HT1080 (cell line): ENCODE data around the gene TUSC2. TPM values are rescaled to one million over a fixed set of nuclear protein-coding genes. Genes with fewer than 3 reads are reported as not detected.

ENCODE experiments used
- DNase-seq: peaks from one replicate; pipeline ENCODE4 v3.0.0-alpha.2; 2015; ENCODE audit warnings: low read depth
- total RNA-seq: library from RNA; depleted of rRNA; stranded (reverse); fragments of >200 nt; shearing (Covaris generic); gene quantifications from 2 replicates; pipeline ENCODE4 v1.2.3, GENCODE V29; 2014; rRNA removed

The TUSC2 gene
- total RNA-seq, 1 experiment from 2014 or later = 40.6 TPM

DNA sequence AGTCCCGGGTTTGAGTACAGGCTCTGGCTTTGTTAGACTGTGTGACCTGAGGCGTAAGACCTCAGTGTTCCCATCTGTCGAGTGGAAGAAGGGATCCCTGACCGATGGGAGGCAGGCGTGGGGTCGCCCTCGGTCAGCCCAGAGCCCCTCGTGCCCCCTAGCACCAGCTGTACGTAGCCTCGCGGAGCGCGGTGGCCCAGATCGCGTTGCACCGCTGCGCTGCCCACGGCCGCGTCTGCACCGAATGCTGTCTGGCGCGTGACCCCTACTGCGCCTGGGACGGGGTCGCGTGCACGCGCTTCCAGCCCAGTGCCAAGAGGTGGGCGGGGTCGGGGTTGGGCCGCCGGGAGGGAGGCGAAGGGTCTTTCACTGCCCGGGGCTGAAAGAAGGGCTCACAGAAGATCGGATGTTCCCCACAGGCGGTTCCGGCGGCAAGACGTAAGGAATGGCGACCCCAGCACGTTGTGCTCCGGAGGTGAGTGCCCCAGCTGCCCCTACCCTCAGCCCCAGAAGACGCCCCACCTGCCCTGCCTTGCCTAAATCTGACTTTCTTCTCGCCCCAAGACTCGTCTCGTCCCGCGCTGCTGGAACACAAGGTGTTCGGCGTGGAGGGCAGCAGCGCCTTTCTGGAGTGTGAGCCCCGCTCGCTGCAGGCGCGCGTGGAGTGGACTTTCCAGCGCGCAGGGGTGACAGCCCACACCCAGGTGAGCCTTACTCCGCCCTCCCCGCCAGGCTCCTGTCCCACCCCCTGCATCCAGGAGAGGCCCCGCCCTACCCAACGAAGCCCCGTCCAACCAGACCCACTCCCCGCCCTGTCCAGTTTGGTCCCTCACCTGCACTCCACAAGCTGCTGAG is 52.7 kb downstream of the TUSC2 start:
- no peak for DNase-seq

Other genes with a start within 250 kb of the TUSC2 start
- 54.7 and 65.5 TPM in 2 replicates for gene RBM5, start 239.3 kb downstream of the TUSC2 start, total RNA-seq
- 45.7 and 48.6 TPM in 2 replicates for gene SEMA3F, start 172.9 kb downstream of the TUSC2 start, total RNA-seq
- not detected in 2 replicates for gene GNAT1, start 136.6 kb downstream of the TUSC2 start, total RNA-seq
- 2.2 TPM in 1 of 2 replicates, not detected in the other for gene SLC38A3, start 123.0 kb downstream of the TUSC2 start, total RNA-seq
- 304 and 403 TPM in 2 replicates for gene GNAI2, start 92.0 kb downstream of the TUSC2 start, total RNA-seq
- 4.0 and 5.0 TPM in 2 replicates for gene SEMA3B, start 59.1 kb downstream of the TUSC2 start, total RNA-seq
- not detected in 2 replicates for gene LSMEM2, start 49.1 kb downstream of the TUSC2 start, total RNA-seq
- gene IFRD2, start 35.8 kb downstream of the TUSC2 start, total RNA-seq = 168 and 172 TPM in 2 replicates
- 10.4 and 11.6 TPM in 2 replicates for gene HYAL3, start 28.8 kb downstream of the TUSC2 start, total RNA-seq
- gene NAA80, start 28.8 kb downstream of the TUSC2 start, total RNA-seq = 13.1 and 23.5 TPM in 2 replicates
- 0.40 and 0.43 TPM in 2 replicates for gene HYAL1, start 24.6 kb downstream of the TUSC2 start, total RNA-seq
- gene HYAL2, start 5.5 kb downstream of the TUSC2 start, total RNA-seq = 91.6 and 97.5 TPM in 2 replicates
- gene RASSF1, start 12.6 kb upstream of the TUSC2 start, total RNA-seq = 12.5 and 15.0 TPM in 2 replicates
- gene ZMYND10, start 17.5 kb upstream of the TUSC2 start, total RNA-seq = 1.4 and 2.8 TPM in 2 replicates
- 47.5 and 57.4 TPM in 2 replicates for gene NPRL2, start 22.6 kb upstream of the TUSC2 start, total RNA-seq
- 63.2 and 69.0 TPM in 2 replicates for gene CYB561D2, start 22.6 kb upstream of the TUSC2 start, total RNA-seq
- 75.7 and 90.1 TPM in 2 replicates for gene TMEM115, start 31.3 kb upstream of the TUSC2 start, total RNA-seq
- gene CACNA2D2, start 175.4 kb upstream of the TUSC2 start, total RNA-seq = 0.56 TPM in 1 of 2 replicates, not detected in the other
- 1.9 and 2.5 TPM in 2 replicates for gene C3orf18, start 239.5 kb upstream of the TUSC2 start, total RNA-seq
- gene HEMK1, start 241.3 kb upstream of the TUSC2 start, total RNA-seq = 14.0 and 14.9 TPM in 2 replicates